Smooth muscle cell (in vitro differentiated cells): ENCODE results near the gene DYRK4. TPM values are rescaled to one million over a fixed set of nuclear protein-coding genes. Genes with fewer than 3 reads are reported as not detected.

Source experiments
- DNase-seq: peaks from one replicate; lab custom pipeline; 2025; ENCODE audit not compliant: unreplicated experiment; lab: John Stamatoyannopoulos, UW
- H2AFZ ChIP-seq: fragments of 200-600 bp; sonication (generic); 2 replicates; pipeline ENCODE4 v1.6.0; 2016; ENCODE audit warnings: antibody characterized with exemption, low read depth, mild to moderate bottlenecking
- H3F3A ChIP-seq: fragments of 200-600 bp; sonication (generic); 2 replicates; pipeline ENCODE4 v1.6.0; 2017; ENCODE audit warnings: antibody characterized with exemption, low read depth
- H3K27ac ChIP-seq: fragments of 200-600 bp; sonication (generic); 2 replicates; pipeline ENCODE4 v1.5.1; 2016; ENCODE audit warnings: low read depth, mild to moderate bottlenecking
- H3K27me3 ChIP-seq: fragments of 200-600 bp; sonication (generic); 2 replicates; pipeline ENCODE4 v1.6.1; 2016; ENCODE audit warnings: low read depth, mild to moderate bottlenecking
- H3K36me3 ChIP-seq: fragments of 200-600 bp; sonication (generic); 2 replicates; pipeline ENCODE4 v1.5.1; 2016; ENCODE audit warnings: low read depth
- H3K4me1 ChIP-seq: fragments of 200-600 bp; sonication (generic); 2 replicates; pipeline ENCODE4 v1.5.1; 2016; ENCODE audit warnings: low read depth
- H3K4me2 ChIP-seq: fragments of 200-600 bp; sonication (generic); 2 replicates; pipeline ENCODE4 v1.6.0; 2016; ENCODE audit warnings: mild to moderate bottlenecking
- H3K4me3 ChIP-seq: fragments of 200-600 bp; sonication (generic); 2 replicates; pipeline ENCODE4 v1.5.1; 2016; ENCODE audit warnings: mild to moderate bottlenecking
- H3K79me2 ChIP-seq: fragments of 200-600 bp; sonication (generic); 2 replicates; pipeline ENCODE4 v1.6.0; 2016; ENCODE audit warnings: low read depth, mild to moderate bottlenecking
- H3K9ac ChIP-seq: fragments of 200-600 bp; sonication (generic); 2 replicates; pipeline ENCODE4 v1.6.0; 2016; ENCODE audit warnings: low read depth
- H3K9me3 ChIP-seq: fragments of 200-600 bp; sonication (generic); replicated peaks from 2 replicates; pipeline ENCODE4 v1.5.1; 2016; ENCODE audit warnings: low read depth
- H4K20me1 ChIP-seq: fragments of 200-600 bp; sonication (generic); 2 replicates; pipeline ENCODE4 v1.6.0; 2016; ENCODE audit warnings: low read depth
- WGBS: methylation state at CpG from one replicate; pipeline ENCODE4 v1.1.7; 2016; ENCODE audit warnings: low lambda C conversion rate; 5-methylcytosine and 5-hydroxymethylcytosine counted together
- polyA plus RNA-seq: library from polyadenylated mRNA; unstranded; fragments of >200 nt; fragmentation: Nextera tagmentation; extraction: Ambion mirVana; gene quantifications from 2 replicates; pipeline ENCODE4 v1.2.1, GENCODE V29; 2016
- total RNA-seq: library from RNA; depleted of rRNA; stranded (reverse); fragments of >200 nt; gene quantifications from 2 replicates; pipeline ENCODE4 v1.2.3, GENCODE V29; 2014
- TF ChIP-seq, protein P1 (sequence below): fragments of 200-600 bp; sonication (generic); IDR thresholded peaks from 2 replicates; pipeline ENCODE4 v1.5.1; 2017; ENCODE audit warnings: borderline replicate concordance, mild to moderate bottlenecking, antibody characterized with exemption; ENCODE audit not compliant: insufficient read depth, poor library complexity, severe bottlenecking

The DYRK4 gene
- total and polyA plus RNA-seq, 2 experiments from 2014 or later = 27.1 to 61.6 TPM

DNA sequence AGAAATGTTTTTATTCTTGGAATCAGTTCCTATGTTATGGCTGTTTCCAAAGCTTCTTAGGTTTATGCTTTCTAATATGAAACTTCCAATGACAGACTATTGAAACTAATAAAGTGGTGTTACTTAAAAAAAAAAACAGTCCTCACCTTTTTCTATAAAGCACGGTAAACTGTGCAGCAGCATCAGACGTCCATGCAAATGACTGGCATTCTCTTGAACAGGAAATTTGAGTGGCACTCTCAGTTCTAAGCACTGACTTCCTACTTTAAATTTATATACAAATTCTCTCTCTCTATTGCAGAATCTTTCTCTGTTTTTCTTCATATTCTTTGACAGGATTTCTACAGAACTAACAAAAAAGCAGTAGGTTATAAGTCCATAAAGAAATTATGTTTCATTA, 26.1 kb upstream of the DYRK4 start:
- no peaks in the 10 kb centered on the region for H3K27me3 ChIP-seq
- 87% methylated on average over 2 of the region's 2 CpGs for WGBS
- H2AFZ ChIP-seq = no peak overlapping the region
- no peaks in the 10 kb centered on the region for H4K20me1 ChIP-seq
- no peaks in the 10 kb centered on the region for H3F3A ChIP-seq
- no peak overlapping the region for H3K4me3 ChIP-seq
- peaks cover 33% of the 10 kb centered on the region for H3K79me2 ChIP-seq
- H3K9me3 ChIP-seq = no peaks in the 10 kb centered on the region
- TF ChIP-seq, protein P1, sequence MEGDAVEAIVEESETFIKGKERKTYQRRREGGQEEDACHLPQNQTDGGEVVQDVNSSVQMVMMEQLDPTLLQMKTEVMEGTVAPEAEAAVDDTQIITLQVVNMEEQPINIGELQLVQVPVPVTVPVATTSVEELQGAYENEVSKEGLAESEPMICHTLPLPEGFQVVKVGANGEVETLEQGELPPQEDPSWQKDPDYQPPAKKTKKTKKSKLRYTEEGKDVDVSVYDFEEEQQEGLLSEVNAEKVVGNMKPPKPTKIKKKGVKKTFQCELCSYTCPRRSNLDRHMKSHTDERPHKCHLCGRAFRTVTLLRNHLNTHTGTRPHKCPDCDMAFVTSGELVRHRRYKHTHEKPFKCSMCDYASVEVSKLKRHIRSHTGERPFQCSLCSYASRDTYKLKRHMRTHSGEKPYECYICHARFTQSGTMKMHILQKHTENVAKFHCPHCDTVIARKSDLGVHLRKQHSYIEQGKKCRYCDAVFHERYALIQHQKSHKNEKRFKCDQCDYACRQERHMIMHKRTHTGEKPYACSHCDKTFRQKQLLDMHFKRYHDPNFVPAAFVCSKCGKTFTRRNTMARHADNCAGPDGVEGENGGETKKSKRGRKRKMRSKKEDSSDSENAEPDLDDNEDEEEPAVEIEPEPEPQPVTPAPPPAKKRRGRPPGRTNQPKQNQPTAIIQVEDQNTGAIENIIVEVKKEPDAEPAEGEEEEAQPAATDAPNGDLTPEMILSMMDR = no peak
- H3K9ac ChIP-seq = no peak overlapping the region
- H3K4me1 ChIP-seq = peaks cover 11% of the 10 kb centered on the region
- no peak overlapping the region for H3K27ac ChIP-seq
- no peak overlapping the region for H3K4me2 ChIP-seq
- no peak for DNase-seq
- peaks cover 5% of the 10 kb centered on the region for H3K36me3 ChIP-seq

DNA sequence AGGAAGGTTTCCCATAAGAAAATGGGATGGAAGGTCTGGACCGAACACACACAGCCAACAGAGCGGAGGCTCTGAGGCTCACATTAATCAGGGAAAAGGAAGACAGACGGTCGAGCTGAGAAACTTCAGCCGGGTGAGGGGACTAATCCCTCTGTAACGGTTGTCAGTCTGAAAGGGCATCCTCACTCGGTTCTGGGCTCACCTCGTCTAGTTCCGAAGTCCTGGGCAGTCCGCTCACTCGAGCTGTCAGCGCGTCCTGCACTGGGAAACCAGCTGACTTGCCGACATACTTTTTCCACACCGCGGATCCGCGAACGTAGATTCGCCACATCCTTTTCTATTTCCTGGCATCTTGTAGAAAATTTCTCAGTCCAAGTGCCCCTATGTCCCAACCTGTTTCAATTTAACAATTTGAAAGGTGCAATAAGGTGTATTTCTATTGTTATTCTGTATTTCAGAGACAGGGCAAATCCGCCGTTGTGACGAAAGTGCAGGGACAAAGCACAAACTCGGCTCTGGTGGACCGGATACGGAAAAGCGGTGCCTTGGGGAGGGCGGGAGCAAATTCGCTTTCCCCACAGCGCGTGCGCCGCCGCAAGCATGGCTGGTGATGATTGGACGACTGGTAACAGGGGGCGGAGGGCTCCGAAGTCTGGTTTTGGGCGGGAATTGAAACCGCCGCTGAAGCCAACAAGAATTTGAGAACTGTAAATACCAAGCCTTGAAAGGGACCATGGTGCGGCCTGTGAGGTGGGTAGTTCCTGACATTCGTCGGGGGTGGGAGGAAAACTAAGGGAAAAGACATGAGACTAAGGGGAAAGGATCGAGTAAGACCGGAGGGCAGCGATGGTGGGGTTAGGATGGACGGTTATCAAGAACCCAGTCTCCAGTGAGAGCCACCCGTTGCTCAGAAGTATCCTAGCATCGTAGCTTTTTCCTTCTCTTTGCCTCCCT, 23.5 kb upstream of the DYRK4 start, which contains the start of gene RAD51AP1:
Gene RAD51AP1, plus strand, starts transcription at position 684 of the 954 bp plus-strand sequence. Its CDS starts 50 bp downstream, at position 734.
- under 1% methylated on average over 48 of the region's 49 CpGs for WGBS
- Histone ChIP-seq H3K4me1 (peaks cover 11% of the 10 kb centered on the region), H3K4me2 (peak within 1 kb of the TSS; percentile 87), H3F3A (no peaks in the 10 kb centered on the region), H3K36me3 (peaks cover 5% of the 10 kb centered on the region), H2AFZ (peak within 1 kb of the TSS; percentile 98), H3K4me3 (peak within 1 kb of the TSS; percentile 87), H3K27ac (peak within 1 kb of the TSS; percentile 97), H3K9ac (peak within 1 kb of the TSS; percentile 99), H4K20me1 (no peaks in the 10 kb centered on the region), H3K27me3 (no peaks in the 10 kb centered on the region), H3K9me3 (no peaks in the 10 kb centered on the region), H3K79me2 (peaks cover 36% of the 10 kb centered on the region)
- TF ChIP-seq, protein P1 = no peak
- DNase-seq = peak; percentile 81

DNA sequence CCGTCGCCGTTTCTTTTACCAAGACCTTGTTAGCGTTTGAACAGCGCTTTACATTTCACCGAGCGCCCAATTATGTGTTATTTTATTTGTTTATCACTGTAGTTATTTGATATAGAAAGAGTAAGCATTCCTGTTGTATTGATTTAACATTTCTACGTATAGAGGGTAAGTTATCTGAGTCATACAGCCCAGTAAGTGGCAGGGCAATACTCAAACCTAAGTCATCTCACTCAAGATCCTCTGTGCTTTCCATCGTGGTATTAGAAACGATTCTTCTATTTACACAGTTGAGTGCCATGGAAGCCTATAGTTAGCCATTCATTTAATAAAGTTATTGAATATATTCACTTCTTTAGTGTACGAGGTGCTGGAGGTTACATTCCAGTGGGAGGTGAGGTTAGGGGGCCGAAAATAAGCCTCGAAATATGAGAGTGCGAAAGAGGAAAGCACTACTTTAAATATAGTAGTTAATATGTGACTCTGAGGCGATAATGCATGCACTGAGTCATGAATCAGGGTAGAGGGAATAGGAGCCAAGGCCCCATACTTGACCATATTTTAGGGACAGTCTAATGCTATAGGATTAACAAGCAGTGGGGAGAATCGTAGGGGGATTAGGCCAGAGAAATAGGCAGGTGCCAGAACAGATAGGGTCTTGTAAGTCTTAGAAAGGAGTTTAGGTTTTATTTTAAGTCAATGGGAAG, 22.7 kb upstream of the DYRK4 start:
- DNase-seq = no peak
- H3K79me2 ChIP-seq = peaks cover 36% of the 10 kb centered on the region
- peak overlapping the region; percentile 98 for H2AFZ ChIP-seq
- H3K27me3 ChIP-seq = no peaks in the 10 kb centered on the region
- WGBS = 25% methylated on average over 16 of the region's 16 CpGs
- no peaks in the 10 kb centered on the region for H3F3A ChIP-seq
- peak overlapping the region; percentile 87 for H3K4me2 ChIP-seq
- H3K4me3 ChIP-seq = peak overlapping the region; percentile 87
- H3K9me3 ChIP-seq = no peaks in the 10 kb centered on the region
- no peak overlapping the region for H3K27ac ChIP-seq
- H3K36me3 ChIP-seq = no peaks in the 10 kb centered on the region
- H4K20me1 ChIP-seq = no peaks in the 10 kb centered on the region
- TF ChIP-seq, protein P1 = no peak
- H3K4me1 ChIP-seq = peaks cover 11% of the 10 kb centered on the region
- peak overlapping the region; percentile 99 for H3K9ac ChIP-seq
